ENCODE measurements around the gene ROBO1.

The ROBO1 gene

DNA sequence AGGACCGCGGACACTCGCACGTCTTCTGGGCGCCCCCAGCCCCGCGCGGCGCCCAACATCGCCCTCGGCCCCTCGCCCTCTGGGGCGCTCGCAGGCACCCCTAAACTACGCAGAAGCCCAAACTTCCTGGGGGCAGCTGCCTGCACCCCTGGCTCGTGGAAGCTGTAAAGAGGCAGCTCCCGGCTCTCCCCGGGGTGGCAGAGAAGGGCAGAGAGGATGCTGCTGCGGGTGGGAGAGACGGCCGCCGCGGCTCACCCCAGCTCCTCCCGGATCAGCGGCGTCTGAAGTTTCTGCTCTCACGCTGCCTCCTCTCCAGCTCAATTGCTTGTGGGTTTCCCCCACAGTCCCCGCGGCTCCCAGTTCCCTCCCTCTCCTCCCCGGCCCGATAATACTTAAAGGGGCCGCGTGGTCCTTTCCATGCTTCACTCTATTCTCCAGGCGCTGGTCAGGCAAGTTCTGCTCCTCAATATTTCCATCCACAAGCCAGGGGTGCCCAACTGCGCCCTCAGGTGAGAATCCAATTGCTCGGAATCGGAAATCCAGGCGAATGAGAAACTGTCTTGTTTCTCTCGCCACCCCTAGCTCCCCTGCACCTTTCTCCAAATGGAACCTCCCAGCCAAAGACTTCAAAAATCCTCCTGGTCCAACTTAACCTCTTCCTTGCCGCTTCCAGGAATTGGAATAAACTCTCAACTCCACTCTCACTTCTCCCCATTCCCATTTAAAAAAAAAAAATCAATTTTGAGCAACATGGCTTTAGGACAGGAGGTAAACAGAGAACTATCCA is 748.5 kb downstream of the ROBO1 start:
- TF ChIP-seq EZH2phosphoT487 (IDR thresholded peaks at IDR 0.05; ENCODE audit: low read length) (no peak), EZH2 (optimal IDR thresholded peaks at IDR 0.05; ENCODE audit: low read depth, low read length) (no peak), CTCF (IDR thresholded peaks at IDR 0.05; ENCODE audit: low read length) (no peak)
- no peaks in the 10 kb centered on the region for H3K27me3 ChIP-seq (replicated peaks; ENCODE audit: insufficient read depth, low read length)
- peak overlapping the region; percentile 74 for H2AFZ ChIP-seq (ENCODE audit: low read length)
- H3K9me2 ChIP-seq (replicated peaks; ENCODE audit: insufficient read depth, low read length), result no peaks in the 10 kb centered on the region
- H3K36me3 ChIP-seq (replicated peaks; ENCODE audit: insufficient read depth, low read length), result no peaks in the 10 kb centered on the region
- H3K4me1 ChIP-seq (ENCODE audit: low read length), result peaks cover 18% of the 10 kb centered on the region
- peaks cover 40% of the 10 kb centered on the region for H3K79me2 ChIP-seq (ENCODE audit: low read length)
- peak overlapping the region; percentile 98 for H3K4me2 ChIP-seq (ENCODE audit: low read depth, low read length)
- H3K9me3 ChIP-seq (replicated peaks; ENCODE audit: insufficient read depth, low read length), result no peaks in the 10 kb centered on the region
- peak; percentile 87 for DNase-seq
- peaks cover 26% of the 10 kb centered on the region for H3F3A ChIP-seq (ENCODE audit: insufficient read depth, low read length)
- no peaks in the 10 kb centered on the region for H4K20me1 ChIP-seq (ENCODE audit: insufficient read depth, low read length)
- peak overlapping the region; percentile 90 for H3K27ac ChIP-seq (ENCODE audit: low read length)
- H3K4me3 ChIP-seq (ENCODE audit: low read length), result peak overlapping the region; percentile 72
- H3K9ac ChIP-seq (ENCODE audit: low read length), result peak overlapping the region; percentile 93

DNA sequence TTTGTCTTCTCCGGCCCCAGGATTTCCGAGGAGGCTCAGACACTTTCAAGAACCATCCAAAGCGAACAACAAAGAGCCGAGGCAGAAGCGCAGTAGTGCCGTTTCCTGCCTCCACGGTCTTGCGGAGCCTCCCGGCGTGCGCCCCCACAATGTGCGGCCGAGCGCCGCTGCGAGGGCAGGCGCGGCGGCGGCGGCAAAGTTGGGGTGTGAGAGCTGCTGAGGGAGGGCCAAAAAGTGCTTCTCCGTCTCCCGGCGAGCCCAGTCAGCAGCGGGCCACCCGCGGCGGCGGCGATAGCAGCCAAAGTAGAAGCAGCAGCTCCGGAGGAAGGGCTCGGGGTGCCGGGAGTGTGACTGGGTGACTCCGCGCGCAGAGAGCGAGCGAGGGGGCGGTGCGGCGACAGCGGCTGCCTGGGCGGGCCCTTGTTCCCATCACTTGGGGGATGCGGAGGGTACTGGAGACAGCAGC is 749.1 kb downstream of the ROBO1 start:
- Histone ChIP-seq H4K20me1 (ENCODE audit: insufficient read depth, low read length) (no peaks in the 10 kb centered on the region), H3K4me3 (ENCODE audit: low read length) (peak overlapping the region; percentile 72), H2AFZ (ENCODE audit: low read length) (peak overlapping the region; percentile 74), H3K9me2 (replicated peaks; ENCODE audit: insufficient read depth, low read length) (no peaks in the 10 kb centered on the region), H3K9me3 (replicated peaks; ENCODE audit: insufficient read depth, low read length) (no peaks in the 10 kb centered on the region), H3K36me3 (replicated peaks; ENCODE audit: insufficient read depth, low read length) (no peaks in the 10 kb centered on the region), H3K79me2 (ENCODE audit: low read length) (peaks cover 46% of the 10 kb centered on the region), H3K9ac (ENCODE audit: low read length) (peak overlapping the region; percentile 93), H3F3A (ENCODE audit: insufficient read depth, low read length) (peaks cover 26% of the 10 kb centered on the region), H3K4me2 (ENCODE audit: low read depth, low read length) (peak overlapping the region; percentile 98), H3K27ac (ENCODE audit: low read length) (peak overlapping the region; percentile 90; the same call in 1 of the 2 replicates), H3K27me3 (replicated peaks; ENCODE audit: insufficient read depth, low read length) (no peaks in the 10 kb centered on the region), H3K4me1 (ENCODE audit: low read length) (peaks cover 18% of the 10 kb centered on the region)
- TF ChIP-seq EZH2 (optimal IDR thresholded peaks at IDR 0.05; ENCODE audit: low read depth, low read length) (no peak), CTCF (IDR thresholded peaks at IDR 0.05; ENCODE audit: low read length) (peak; percentile 32)
- DNase-seq, result peak; percentile 72

DNA sequence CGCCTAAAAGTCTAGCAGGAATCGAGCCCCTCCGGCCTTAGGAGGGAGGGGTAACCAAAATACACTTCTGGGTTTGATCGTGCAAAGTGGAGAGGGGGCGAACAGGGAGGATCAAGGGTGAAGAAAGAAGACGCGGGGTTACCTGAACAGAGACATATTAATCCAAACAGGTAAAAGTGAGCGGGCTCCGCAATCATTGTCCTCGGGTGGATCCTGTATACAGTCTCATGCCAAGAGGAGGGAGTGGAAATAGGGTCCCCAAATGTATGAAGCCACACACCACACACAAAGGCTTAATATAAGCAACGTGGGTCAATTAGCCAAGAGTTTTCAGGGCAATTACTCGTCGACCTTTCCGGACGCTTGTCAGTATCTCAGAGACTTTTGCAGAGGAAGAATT is 749.5 kb downstream of the ROBO1 start:
- Histone ChIP-seq H3K9ac (ENCODE audit: low read length) (peak overlapping the region; percentile 93), H3K36me3 (replicated peaks; ENCODE audit: insufficient read depth, low read length) (no peaks in the 10 kb centered on the region), H3K9me3 (replicated peaks; ENCODE audit: insufficient read depth, low read length) (no peaks in the 10 kb centered on the region), H3K27ac (ENCODE audit: low read length) (peak overlapping the region; percentile 90; the same call in 1 of the 2 replicates), H3F3A (ENCODE audit: insufficient read depth, low read length) (peaks cover 26% of the 10 kb centered on the region), H3K79me2 (ENCODE audit: low read length) (peaks cover 51% of the 10 kb centered on the region), H4K20me1 (ENCODE audit: insufficient read depth, low read length) (no peaks in the 10 kb centered on the region), H3K4me2 (ENCODE audit: low read depth, low read length) (peak overlapping the region; percentile 98), H3K4me1 (ENCODE audit: low read length) (peaks cover 18% of the 10 kb centered on the region), H2AFZ (ENCODE audit: low read length) (peak overlapping the region; percentile 74), H3K4me3 (ENCODE audit: low read length) (peak overlapping the region; percentile 72), H3K27me3 (replicated peaks; ENCODE audit: insufficient read depth, low read length) (no peaks in the 10 kb centered on the region), H3K9me2 (replicated peaks; ENCODE audit: insufficient read depth, low read length) (no peaks in the 10 kb centered on the region)
- TF ChIP-seq CTCF (IDR thresholded peaks at IDR 0.05; ENCODE audit: low read length), result no peak
- TF ChIP-seq EZH2 (optimal IDR thresholded peaks at IDR 0.05; ENCODE audit: low read depth, low read length), result no peak
- TF ChIP-seq EZH2phosphoT487 (IDR thresholded peaks at IDR 0.05; ENCODE audit: low read length), result no peak
- DNase-seq, result peak; percentile 14

Measured in MM.1S (cell line).